ENCODE results near the gene FOSB. TPM values are rescaled to one million over a fixed set of nuclear protein-coding genes. Genes with fewer than 3 reads are reported as not detected.

Gene FOSB
- total and polyA plus RNA-seq, 9 of the 15 experiments (the other 6 are each of a cell fraction or from before 2014, with no cell fraction given) = 0.11 to 2.7 (median 0.73) TPM

GRCh38 chr19:45444318-45445041 lies 23.3 kb upstream of the FOSB start (continued):
- TF ChIP-seq, protein P1, sequence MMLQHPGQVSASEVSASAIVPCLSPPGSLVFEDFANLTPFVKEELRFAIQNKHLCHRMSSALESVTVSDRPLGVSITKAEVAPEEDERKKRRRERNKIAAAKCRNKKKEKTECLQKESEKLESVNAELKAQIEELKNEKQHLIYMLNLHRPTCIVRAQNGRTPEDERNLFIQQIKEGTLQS (IDR thresholded peaks at IDR 0.05) = no peak
- TF ChIP-seq, protein P1 (CRISPR knock-in tag; conservative IDR thresholded peaks at IDR 0.05) = 0 out of 2 replicates have a peak, but pooled peaks have one; percentile 9
- TF ChIP-seq CBX5 (IDR thresholded peaks at IDR 0.05; ENCODE audit: borderline replicate concordance, low read depth) (no peak), DACH1 (IDR thresholded peaks at IDR 0.05; ENCODE audit: partially characterized antibody) (no peak), FOXK1 (CRISPR knock-in tag; IDR thresholded peaks at IDR 0.05; ENCODE audit: borderline replicate concordance) (no peak), ZNF24 (IDR thresholded peaks at IDR 0.05) (peak; percentile 40; the same call in 1 of the 2 replicates), FOXJ2 (tag; IDR thresholded peaks at IDR 0.05) (peak; percentile 100), PHF8 (IDR thresholded peaks at IDR 0.05; ENCODE audit: borderline replicate concordance, low read length) (peak; percentile 72; the same call in 1 of the 2 replicates), EHMT2 (IDR thresholded peaks at IDR 0.05) (no peak), EP400 (IDR thresholded peaks at IDR 0.05) (peak; percentile 56), ZNF133 (CRISPR knock-in tag; IDR thresholded peaks at IDR 0.05) (no peak), PHTF2 (CRISPR knock-in tag; IDR thresholded peaks at IDR 0.05) (no peak), CHCHD3 (CRISPR knock-in tag; IDR thresholded peaks at IDR 0.05) (0 out of 2 replicates have a peak, but pooled peaks have one; percentile 26), ZC3H4 (CRISPR knock-in tag; IDR thresholded peaks at IDR 0.05; ENCODE audit: borderline replicate concordance) (peak; percentile 68; the same call in 1 of the 2 replicates), USF2 (CRISPR knock-in tag; IDR thresholded peaks at IDR 0.05) (no peak), BHLHE40 (IDR thresholded peaks at IDR 0.05; ENCODE audit: low read length) (no peak), ZNF318 (IDR thresholded peaks at IDR 0.05; ENCODE audit: borderline replicate concordance in 1 of 2, low read depth in 1 of 2) (no peak), NR4A1 (CRISPR knock-in tag; IDR thresholded peaks at IDR 0.05) (peak; percentile 78; the same call in 1 of the 2 replicates), NR4A1 (tag; IDR thresholded peaks at IDR 0.05) (no peak)
